WERI-Rb-1 (cell line): Measurements from ENCODE around the gene CEP57.

Source experiments
- DNase-seq: peaks from one replicate; pipeline ENCODE4 v3.0.0-alpha.2; 2020
- H3K27ac ChIP-seq: fragments of 250-450 bp; sonication (Bioruptor Pico); 2 replicates; pipeline ENCODE4 v1.5.1; 2020; ENCODE audit warnings: mild to moderate bottlenecking, moderate library complexity
- H3K27me3 ChIP-seq: fragments of 250-450 bp; sonication (Bioruptor Pico); 2 replicates; pipeline ENCODE4 v1.5.1; 2021; ENCODE audit warnings: mild to moderate bottlenecking, low read depth, moderate library complexity; ENCODE audit not compliant: insufficient read depth, severe bottlenecking
- H3K36me3 ChIP-seq: fragments of 250-450 bp; sonication (Bioruptor Pico); 2 replicates; pipeline ENCODE4 v1.5.1; 2020; ENCODE audit warnings: mild to moderate bottlenecking, moderate library complexity
- H3K4me3 ChIP-seq: 2 replicates; pipeline ENCODE4 v1.5.1; 2011; ENCODE audit warnings: low read depth, mild to moderate bottlenecking, control low read depth, low read length
- H3K9me3 ChIP-seq: fragments of 250-450 bp; sonication (Bioruptor Pico); 2 replicates; pipeline ENCODE4 v1.5.1; 2021; ENCODE audit warnings: mild to moderate bottlenecking, moderate library complexity; ENCODE audit not compliant: severe bottlenecking
- TF ChIP-seq, protein P1 (sequence below): IDR thresholded peaks from 2 replicates; pipeline ENCODE4 v1.5.1; 2011; ENCODE audit warnings: low read depth, mild to moderate bottlenecking, control low read depth, inconsistent platforms, low read length

Gene CEP57

DNA sequence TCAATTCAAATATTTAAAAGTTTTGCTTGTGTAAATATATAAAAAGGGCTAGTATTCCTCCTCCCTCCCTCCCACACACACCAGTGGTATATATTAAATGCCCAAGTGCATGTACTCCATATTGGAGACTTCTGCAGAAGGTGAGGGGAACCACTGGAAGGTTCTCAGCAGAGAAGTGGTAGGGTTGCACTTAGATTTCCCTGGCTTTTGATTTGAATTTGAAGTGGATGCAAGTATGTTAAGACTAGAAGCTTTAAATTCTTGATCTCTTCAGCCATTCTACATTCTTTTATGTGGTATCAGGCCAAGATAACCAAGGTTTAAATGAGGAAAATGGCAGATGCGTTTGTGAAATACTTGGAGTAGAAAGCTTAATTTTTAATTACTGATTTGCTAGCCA is 43.1 kb downstream of the CEP57 start:
- TF ChIP-seq, protein P1, sequence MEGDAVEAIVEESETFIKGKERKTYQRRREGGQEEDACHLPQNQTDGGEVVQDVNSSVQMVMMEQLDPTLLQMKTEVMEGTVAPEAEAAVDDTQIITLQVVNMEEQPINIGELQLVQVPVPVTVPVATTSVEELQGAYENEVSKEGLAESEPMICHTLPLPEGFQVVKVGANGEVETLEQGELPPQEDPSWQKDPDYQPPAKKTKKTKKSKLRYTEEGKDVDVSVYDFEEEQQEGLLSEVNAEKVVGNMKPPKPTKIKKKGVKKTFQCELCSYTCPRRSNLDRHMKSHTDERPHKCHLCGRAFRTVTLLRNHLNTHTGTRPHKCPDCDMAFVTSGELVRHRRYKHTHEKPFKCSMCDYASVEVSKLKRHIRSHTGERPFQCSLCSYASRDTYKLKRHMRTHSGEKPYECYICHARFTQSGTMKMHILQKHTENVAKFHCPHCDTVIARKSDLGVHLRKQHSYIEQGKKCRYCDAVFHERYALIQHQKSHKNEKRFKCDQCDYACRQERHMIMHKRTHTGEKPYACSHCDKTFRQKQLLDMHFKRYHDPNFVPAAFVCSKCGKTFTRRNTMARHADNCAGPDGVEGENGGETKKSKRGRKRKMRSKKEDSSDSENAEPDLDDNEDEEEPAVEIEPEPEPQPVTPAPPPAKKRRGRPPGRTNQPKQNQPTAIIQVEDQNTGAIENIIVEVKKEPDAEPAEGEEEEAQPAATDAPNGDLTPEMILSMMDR: no peak
- Histone ChIP-seq H3K9me3 (no peaks in the 10 kb centered on the region), H3K36me3 (peaks cover 84% of the 10 kb centered on the region), H3K27ac (no peak overlapping the region), H3K27me3 (no peaks in the 10 kb centered on the region), H3K4me3 (no peak overlapping the region)
- DNase-seq: no peak

DNA sequence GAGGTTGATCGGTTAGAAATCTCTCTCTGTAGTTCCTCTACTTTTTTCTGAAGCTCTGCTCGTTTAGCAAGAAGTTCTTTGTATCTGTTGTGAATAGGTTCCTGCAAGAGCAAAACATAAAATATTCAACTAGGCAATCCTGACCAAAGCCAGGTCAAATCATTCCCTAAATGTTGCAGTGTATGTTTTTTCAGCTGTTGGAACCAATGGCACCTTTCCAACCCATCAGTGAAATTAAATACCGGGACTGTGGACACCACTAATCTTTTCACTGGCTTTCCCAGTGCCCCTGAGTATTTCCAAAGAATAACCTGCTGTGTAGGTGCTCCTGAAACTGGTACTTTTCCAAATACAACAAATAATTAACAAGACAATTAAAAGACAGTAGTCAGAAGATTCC is 45.1 kb downstream of the CEP57 start:
- no peak for DNase-seq
- H3K36me3 ChIP-seq: peaks cover 94% of the 10 kb centered on the region
- no peak overlapping the region for H3K27ac ChIP-seq
- H3K9me3 ChIP-seq: no peaks in the 10 kb centered on the region
- TF ChIP-seq, protein P1: no peak
- H3K27me3 ChIP-seq: no peaks in the 10 kb centered on the region
- no peak overlapping the region for H3K4me3 ChIP-seq

DNA sequence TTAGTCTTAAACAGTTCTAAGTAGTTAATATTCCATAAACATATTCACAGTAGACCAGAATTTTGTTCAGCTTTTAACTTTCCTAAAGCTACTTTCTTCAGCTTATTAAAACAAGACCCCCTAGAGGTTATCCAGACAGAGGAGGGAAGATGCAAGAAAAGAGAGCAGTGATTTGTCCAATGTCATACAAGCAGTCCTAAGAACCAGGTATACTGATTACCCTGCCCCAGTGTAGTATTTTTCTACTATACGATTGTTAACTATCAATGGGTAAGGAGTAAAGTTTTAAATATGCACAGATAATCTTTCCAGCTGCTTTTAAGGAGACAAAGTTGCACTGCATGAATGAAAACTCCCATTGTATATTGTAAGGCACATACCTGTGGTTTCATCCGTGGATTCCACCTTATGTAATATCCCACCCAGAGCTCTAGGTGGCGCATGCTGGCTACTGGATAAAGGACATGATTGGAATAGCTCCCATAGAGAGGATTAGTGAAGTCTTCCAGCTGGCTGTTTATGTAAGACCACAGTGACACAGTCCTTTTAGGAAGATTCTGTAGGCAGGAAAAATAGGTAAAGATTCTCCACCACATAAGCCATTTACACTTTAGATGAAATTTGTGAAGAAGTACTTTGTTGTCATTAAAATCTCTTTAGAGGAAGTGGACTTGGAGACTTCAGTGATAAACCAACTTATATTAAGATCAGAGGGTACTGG is 45.6 kb downstream of the CEP57 start:
- TF ChIP-seq, protein P1: peak; percentile 66
- Histone ChIP-seq H3K27me3 (no peaks in the 10 kb centered on the region), H3K36me3 (peaks cover 90% of the 10 kb centered on the region), H3K9me3 (no peaks in the 10 kb centered on the region), H3K4me3 (no peak overlapping the region), H3K27ac (no peak overlapping the region)
- DNase-seq: peak; percentile 77

DNA sequence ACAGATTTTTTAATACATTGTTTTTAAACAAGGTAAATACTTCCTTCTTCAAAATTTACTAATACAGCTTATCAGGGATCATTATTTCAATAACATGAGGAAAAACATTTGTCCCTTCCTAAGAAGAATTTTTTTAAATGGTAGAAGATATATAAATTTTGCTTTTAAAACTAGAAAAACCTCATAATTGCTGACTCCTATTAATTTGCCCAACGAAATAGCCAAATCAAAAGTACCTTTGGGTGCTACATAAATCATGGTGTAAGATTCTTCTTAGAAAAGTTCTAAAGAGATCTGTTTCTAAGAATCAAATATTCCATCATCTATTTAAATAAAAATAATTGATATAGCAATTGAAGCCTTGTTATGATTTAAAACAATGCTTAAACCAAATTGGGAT is 54.9 kb downstream of the CEP57 start:
- no peak overlapping the region for H3K4me3 ChIP-seq
- no peaks in the 10 kb centered on the region for H3K9me3 ChIP-seq
- no peak overlapping the region for H3K27ac ChIP-seq
- TF ChIP-seq, protein P1: no peak
- H3K27me3 ChIP-seq: no peaks in the 10 kb centered on the region
- H3K36me3 ChIP-seq: peaks cover 56% of the 10 kb centered on the region
- no peak for DNase-seq

DNA sequence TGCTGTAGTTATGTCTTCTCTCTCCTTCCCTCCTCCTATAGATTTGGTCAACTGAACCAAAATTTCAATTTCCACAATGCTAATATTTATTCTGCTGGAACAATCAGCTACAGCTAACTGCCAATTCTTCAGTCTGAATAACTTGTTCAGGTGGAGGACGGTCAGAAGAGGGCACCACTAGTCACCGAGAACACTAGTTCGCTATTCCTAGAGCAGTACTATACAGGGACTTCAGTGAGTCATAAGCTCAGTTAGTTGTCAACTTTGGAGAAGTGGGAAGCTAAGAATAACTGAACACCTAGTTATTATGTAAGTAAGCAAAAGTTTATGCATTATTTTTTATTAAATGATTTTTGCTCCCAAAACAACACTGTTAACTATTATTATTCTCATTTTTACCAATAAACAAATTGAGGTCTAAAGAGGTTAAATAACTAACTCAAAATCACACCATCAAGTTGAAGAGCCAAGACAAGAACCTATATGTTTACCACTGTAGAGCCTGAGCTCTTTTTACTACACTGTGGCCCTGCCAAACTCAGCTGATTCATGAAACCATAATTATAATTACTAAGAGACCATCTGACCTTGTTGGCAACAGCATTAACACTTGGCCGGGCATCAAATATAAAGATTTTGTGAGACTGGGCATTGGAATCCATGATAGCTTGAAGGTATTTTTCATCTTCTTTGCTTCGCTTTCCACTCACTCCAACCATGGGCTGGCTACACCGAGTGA is 59.0 kb downstream of the CEP57 start:
- Histone ChIP-seq H3K36me3 (peaks cover 38% of the 10 kb centered on the region), H3K27me3 (no peaks in the 10 kb centered on the region), H3K4me3 (no peak overlapping the region), H3K9me3 (no peaks in the 10 kb centered on the region), H3K27ac (no peak overlapping the region)
- TF ChIP-seq, protein P1: peak; percentile 52
- DNase-seq: peak; percentile 65
